Hematopoietic multipotent progenitor cell treated with erythropoietin and hydrocortisone succinate and interleukin-3 and kit ligand, for 8 days (in vitro differentiated cells): Measurements from ENCODE around the gene BPIFA3.

Experiments used
- DNase-seq: peaks from one replicate; pipeline ENCODE4 v3.0.0-alpha.2; 2015

BPIFA3 gene

GRCh38 chr20:33229843-33230242 lies 12.7 kb downstream of the BPIFA3 start:
- no peak for DNase-seq

GRCh38 chr20:33231237-33231636 lies 14.1 kb downstream of the BPIFA3 start:
- no peak for DNase-seq

- DNase-seq, result no peak
Observed at GRCh38 chr20:33232486-33233072, 15.4 kb downstream of the BPIFA3 start.

GRCh38 chr20:33233129-33233774 lies 16.1 kb downstream of the BPIFA3 start:
- no peak for DNase-seq

- no peak for DNase-seq
Observed at GRCh38 chr20:33234050-33234449, 16.9 kb downstream of the BPIFA3 start.

- DNase-seq, result no peak
Observed at GRCh38 chr20:33235696-33236095, 18.5 kb downstream of the BPIFA3 start, which contains the start of gene BPIFA1. BPIFA1 (plus strand) TSS chr20:33235996; CDS start chr20:33237712, 1,716 bp downstream.

- no peak for DNase-seq
Observed at GRCh38 chr20:33236351-33236750, 19.2 kb downstream of the BPIFA3 start.

GRCh38 chr20:33237989-33238388 lies 20.8 kb downstream of the BPIFA3 start:
- no peak for DNase-seq

- DNase-seq, result no peak
Observed at GRCh38 chr20:33239418-33239817, 22.3 kb downstream of the BPIFA3 start.

- DNase-seq, result no peak
Observed at GRCh38 chr20:33239979-33240736, 23.0 kb downstream of the BPIFA3 start.

- no peak for DNase-seq
Observed at GRCh38 chr20:33240923-33241322, 23.8 kb downstream of the BPIFA3 start.

- DNase-seq, result no peak
Observed at GRCh38 chr20:33242319-33243100, 25.4 kb downstream of the BPIFA3 start.

- DNase-seq, result no peak
Observed at GRCh38 chr20:33246077-33246476, 28.9 kb downstream of the BPIFA3 start.

GRCh38 chr20:33249456-33249855 lies 32.3 kb downstream of the BPIFA3 start:
- no peak for DNase-seq

- no peak for DNase-seq
Observed at GRCh38 chr20:33250666-33251065, 33.5 kb downstream of the BPIFA3 start.

- no peak for DNase-seq
Observed at GRCh38 chr20:33251496-33251895, 34.3 kb downstream of the BPIFA3 start.

GRCh38 chr20:33252460-33252859 lies 35.3 kb downstream of the BPIFA3 start:
- DNase-seq, result no peak

GRCh38 chr20:33255005-33255404 lies 37.9 kb downstream of the BPIFA3 start:
- DNase-seq, result no peak

- no peak for DNase-seq
Observed at GRCh38 chr20:33257237-33257636, 40.1 kb downstream of the BPIFA3 start.

- DNase-seq, result no peak
Observed at GRCh38 chr20:33259371-33259770, 42.2 kb downstream of the BPIFA3 start.

- no peak for DNase-seq
Observed at GRCh38 chr20:33261465-33261864, 44.3 kb downstream of the BPIFA3 start.

- DNase-seq, result peak; percentile 45
Observed at GRCh38 chr20:33262658-33263065, 45.5 kb downstream of the BPIFA3 start.

GRCh38 chr20:33263784-33264183 lies 46.6 kb downstream of the BPIFA3 start:
- no peak for DNase-seq
